Vagina (tissue), 2 donors: ENCODE measurements around the gene SRRM1. TPM values are rescaled to one million over a fixed set of nuclear protein-coding genes. Genes with fewer than 3 reads are reported as not detected.

Experiments used
- DNase-seq, 2 donors: peaks; one replicate each; pipeline ENCODE4 v3.0.0-alpha.2; 2017; ENCODE audit errors: extremely low spot score in 2 of 2
- H3K27ac ChIP-seq: fragments of 200-600 bp; sonication (generic); one replicate; pipeline ENCODE4 v1.5.1; 2019
- H3K27me3 ChIP-seq: fragments of 200-600 bp; sonication (generic); one replicate; pipeline ENCODE4 v1.5.1; 2019
- H3K36me3 ChIP-seq, 2 donors: fragments of 200-600 bp; sonication (generic); one replicate each; pipeline ENCODE4 v1.5.1; 2017 to 2019
- H3K4me1 ChIP-seq: fragments of 200-600 bp; sonication (generic); one replicate; pipeline ENCODE4 v1.5.1; 2019
- H3K4me3 ChIP-seq, 2 donors: fragments of 200-600 bp; sonication (generic); 1 replicate in 1 of 2; 2 replicates in 1 of 2; pipeline ENCODE4 v1.5.1; 2016 to 2019
- H3K9me3 ChIP-seq: fragments of 200-600 bp; sonication (generic); one replicate; pipeline ENCODE4 v1.5.1; 2019
- POLR2A ChIP-seq, 2 donors: fragments of 450-650 bp; IDR thresholded peaks; one replicate each; pipeline ENCODE4 v1.6.1; 2017; ENCODE audit warnings: antibody characterized with exemption in 2 of 2, mild to moderate bottlenecking in 2 of 2, moderate library complexity in 2 of 2
- POLR2AphosphoS5 ChIP-seq, 2 donors: sonication (generic); formaldehyde crosslinking; IDR thresholded peaks; one replicate each; pipeline ENCODE4 v1.9.0; 2017; ENCODE audit warnings: antibody characterized with exemption in 2 of 2, mild to moderate bottlenecking in 2 of 2, low read depth in 1 of 2; ENCODE audit not compliant: insufficient read depth in 1 of 2
- intact Hi-C: fragments of 100-400 bp; cut with DNase I; formaldehyde crosslinking; loops from one replicate; pipeline ENCODE4 v1.15.1; 2023
- total RNA-seq: library from RNA; depleted of rRNA; stranded (reverse); fragments of >200 nt; gene quantifications from one replicate; pipeline ENCODE4 v1.2.3, GENCODE V29; 2016
- TF ChIP-seq, protein P1 (sequence below), 3 experiments: fragments of 450-650 bp in 2 of 3; fragments of 200-600 bp in 1 of 3; sonication (generic) in 1 of 3; IDR thresholded peaks; one replicate each; pipeline ENCODE4 v1.5.1; 2017 to 2019; ENCODE audit warnings: antibody characterized with exemption in 3 of 3, mild to moderate bottlenecking in 2 of 3, moderate library complexity in 2 of 3

SRRM1 gene
- total RNA-seq, 1 donor from 2014 or later, result 93.1 TPM

DNA sequence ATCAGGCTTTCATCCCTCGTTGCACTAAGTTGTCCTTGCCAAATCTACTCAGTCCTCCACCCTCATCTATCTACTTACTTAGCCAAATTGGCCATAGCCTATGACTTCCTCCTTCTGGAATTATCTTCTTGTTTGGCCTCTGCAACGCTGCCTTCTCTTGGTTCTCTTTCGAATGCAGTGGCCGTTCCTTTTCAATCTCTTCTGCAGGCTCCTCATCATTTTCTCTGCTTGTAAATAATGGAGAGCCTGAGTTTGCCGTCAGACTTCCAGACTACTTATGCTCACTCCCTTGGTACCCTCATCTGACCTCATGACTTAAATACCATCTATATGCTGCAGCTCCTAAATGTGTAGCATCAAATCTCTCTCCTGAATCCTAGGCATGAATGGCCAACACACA is 22.4 kb upstream of the SRRM1 start:
- no peaks in the 10 kb centered on the region for H3K4me1 ChIP-seq
- no peaks in the 10 kb centered on the region for H3K36me3 ChIP-seq
- intact Hi-C loops, result no loop called here
- DNase-seq, result peak in 1 of 2 donors; percentile 13
- H3K9me3 ChIP-seq, result no peaks in the 10 kb centered on the region
- TF ChIP-seq, protein P1, sequence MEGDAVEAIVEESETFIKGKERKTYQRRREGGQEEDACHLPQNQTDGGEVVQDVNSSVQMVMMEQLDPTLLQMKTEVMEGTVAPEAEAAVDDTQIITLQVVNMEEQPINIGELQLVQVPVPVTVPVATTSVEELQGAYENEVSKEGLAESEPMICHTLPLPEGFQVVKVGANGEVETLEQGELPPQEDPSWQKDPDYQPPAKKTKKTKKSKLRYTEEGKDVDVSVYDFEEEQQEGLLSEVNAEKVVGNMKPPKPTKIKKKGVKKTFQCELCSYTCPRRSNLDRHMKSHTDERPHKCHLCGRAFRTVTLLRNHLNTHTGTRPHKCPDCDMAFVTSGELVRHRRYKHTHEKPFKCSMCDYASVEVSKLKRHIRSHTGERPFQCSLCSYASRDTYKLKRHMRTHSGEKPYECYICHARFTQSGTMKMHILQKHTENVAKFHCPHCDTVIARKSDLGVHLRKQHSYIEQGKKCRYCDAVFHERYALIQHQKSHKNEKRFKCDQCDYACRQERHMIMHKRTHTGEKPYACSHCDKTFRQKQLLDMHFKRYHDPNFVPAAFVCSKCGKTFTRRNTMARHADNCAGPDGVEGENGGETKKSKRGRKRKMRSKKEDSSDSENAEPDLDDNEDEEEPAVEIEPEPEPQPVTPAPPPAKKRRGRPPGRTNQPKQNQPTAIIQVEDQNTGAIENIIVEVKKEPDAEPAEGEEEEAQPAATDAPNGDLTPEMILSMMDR (IDR thresholded peaks at IDR 0.05), result no peak
- no peak overlapping the region for H3K4me3 ChIP-seq
- H3K27ac ChIP-seq, result no peak overlapping the region
- no peaks in the 10 kb centered on the region for H3K27me3 ChIP-seq

DNA sequence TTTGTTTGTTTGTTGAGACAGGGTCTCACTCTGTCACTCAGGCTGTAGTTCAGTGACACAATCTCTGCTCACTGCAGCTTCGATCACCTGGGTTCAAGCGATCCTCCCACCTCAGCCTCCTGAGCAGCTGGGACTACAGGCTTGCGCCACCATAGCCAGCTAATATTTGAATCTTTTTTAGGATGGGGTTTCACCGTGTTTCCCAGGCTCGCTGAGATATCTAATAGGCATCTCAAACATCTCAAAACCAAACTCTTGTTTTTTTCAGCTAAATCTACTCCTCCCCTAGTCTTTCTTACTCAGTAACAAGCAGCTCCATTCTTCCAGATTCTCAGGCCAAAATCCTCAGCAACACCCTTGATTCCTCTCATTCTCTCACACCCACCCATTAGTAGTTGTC is 22.0 kb upstream of the SRRM1 start:
- Histone ChIP-seq H3K36me3 (no peaks in the 10 kb centered on the region), H3K4me1 (no peaks in the 10 kb centered on the region), H3K4me3 (no peak overlapping the region), H3K27ac (no peak overlapping the region), H3K9me3 (no peaks in the 10 kb centered on the region), H3K27me3 (no peaks in the 10 kb centered on the region)
- intact Hi-C loops, result no loop called here
- TF ChIP-seq, protein P1 (IDR thresholded peaks at IDR 0.05), result no peak
- TF ChIP-seq POLR2A (IDR thresholded peaks at IDR 0.05), result no peak
- TF ChIP-seq POLR2AphosphoS5 (IDR thresholded peaks at IDR 0.05; ENCODE audit: insufficient read depth in 1 of 2, low read depth in 1 of 2), result no peak
- no peak for DNase-seq

DNA sequence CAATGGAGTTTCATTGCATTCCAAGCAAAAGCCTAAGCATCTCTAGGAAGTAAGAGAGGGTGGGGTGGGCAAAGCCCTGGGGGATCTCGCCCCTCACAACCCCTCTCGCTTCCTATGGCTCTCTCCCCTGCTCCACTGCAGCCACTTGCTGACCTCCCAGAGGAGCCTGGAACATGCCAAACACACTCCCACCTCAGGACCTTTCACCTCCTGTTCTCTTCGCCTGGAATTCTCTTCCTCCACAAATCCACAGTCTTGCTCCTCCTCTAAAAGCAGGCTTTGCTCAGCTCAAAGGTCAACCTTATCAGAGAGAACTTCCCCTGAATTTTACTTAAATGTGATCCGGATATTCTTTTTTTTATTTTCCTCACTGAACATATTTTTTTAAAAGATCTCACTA is 20.9 kb upstream of the SRRM1 start:
- Histone ChIP-seq H3K36me3 (no peaks in the 10 kb centered on the region), H3K4me1 (no peaks in the 10 kb centered on the region), H3K27ac (no peak overlapping the region), H3K9me3 (no peaks in the 10 kb centered on the region), H3K27me3 (no peaks in the 10 kb centered on the region), H3K4me3 (no peak overlapping the region)
- intact Hi-C loops, result no loop called here
- TF ChIP-seq POLR2AphosphoS5 (IDR thresholded peaks at IDR 0.05; ENCODE audit: insufficient read depth in 1 of 2, low read depth in 1 of 2), result no peak
- TF ChIP-seq, protein P1 (IDR thresholded peaks at IDR 0.05), result no peak
- TF ChIP-seq POLR2A (IDR thresholded peaks at IDR 0.05), result no peak
- no peak for DNase-seq

DNA sequence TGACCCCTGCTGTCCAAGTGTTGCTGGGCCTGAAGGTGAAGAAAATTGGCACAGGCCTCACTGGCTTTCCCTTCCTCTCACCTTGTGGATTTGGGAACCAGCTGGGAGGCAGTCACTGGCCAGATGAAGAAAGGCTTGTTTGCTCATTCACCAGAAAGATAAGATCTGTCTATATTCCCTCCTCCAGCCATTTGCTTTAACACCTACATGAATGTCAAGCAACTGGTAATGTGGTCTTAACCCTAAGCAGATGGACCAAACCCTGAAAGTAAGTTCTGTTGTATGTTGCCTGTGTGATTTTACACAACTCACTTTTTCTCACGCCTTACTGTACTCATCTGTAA is 10.3 kb upstream of the SRRM1 start:
- no peak for DNase-seq
- Histone ChIP-seq H3K9me3 (no peaks in the 10 kb centered on the region), H3K27ac (no peak overlapping the region), H3K4me3 (no peak overlapping the region), H3K4me1 (no peaks in the 10 kb centered on the region), H3K36me3 (no peaks in the 10 kb centered on the region), H3K27me3 (no peaks in the 10 kb centered on the region)
- TF ChIP-seq, protein P1 (IDR thresholded peaks at IDR 0.05), result no peak
- TF ChIP-seq POLR2A (IDR thresholded peaks at IDR 0.05) (no peak), POLR2AphosphoS5 (IDR thresholded peaks at IDR 0.05; ENCODE audit: insufficient read depth in 1 of 2, low read depth in 1 of 2) (no peak)
- intact Hi-C loops, result loop anchor here (10.0 kb wide), 1 partner anchor 438 kb away; no protein-coding TSS in a partner anchor

DNA sequence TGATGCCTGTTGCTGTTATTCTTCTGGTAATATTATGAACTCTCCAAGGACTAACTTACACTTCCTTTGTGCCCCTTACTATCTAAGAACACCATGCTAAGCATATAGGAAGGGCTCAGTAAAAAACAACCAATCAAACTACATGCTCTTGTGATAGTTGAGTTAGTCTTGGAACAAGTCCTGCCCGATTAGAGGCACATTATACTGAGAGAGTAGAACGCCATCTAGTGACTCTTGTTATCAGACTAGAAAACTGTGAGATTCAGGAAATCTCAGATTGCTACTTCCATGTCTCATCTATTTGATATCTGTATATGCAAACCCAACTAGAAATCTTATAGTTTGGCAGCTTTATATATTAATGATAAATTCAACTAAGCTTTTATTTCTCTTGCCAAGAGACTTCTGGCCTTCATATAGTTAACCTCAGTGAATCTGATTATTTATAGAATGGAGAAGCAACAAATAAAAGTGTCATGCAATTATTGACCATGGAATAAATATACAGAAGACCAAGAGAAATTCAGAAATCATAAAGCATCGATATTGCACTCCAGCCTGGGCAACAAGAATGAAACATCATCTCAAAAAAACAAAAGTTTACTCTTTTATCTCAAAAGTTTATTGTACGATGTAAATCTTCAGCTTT is 7.8 kb upstream of the SRRM1 start:
- Histone ChIP-seq H3K4me3 (no peak overlapping the region), H3K36me3 (no peaks in the 10 kb centered on the region), H3K9me3 (no peaks in the 10 kb centered on the region), H3K27ac (no peak overlapping the region), H3K4me1 (no peaks in the 10 kb centered on the region), H3K27me3 (no peaks in the 10 kb centered on the region)
- DNase-seq, result no peak
- no peak for TF ChIP-seq POLR2A (IDR thresholded peaks at IDR 0.05)
- peak in 1 of 2 donors; percentile 67 for TF ChIP-seq POLR2AphosphoS5 (IDR thresholded peaks at IDR 0.05; ENCODE audit: insufficient read depth in 1 of 2, low read depth in 1 of 2)
- TF ChIP-seq, protein P1 (IDR thresholded peaks at IDR 0.05), result peak in 1 of 3 experiments; percentile 40
- intact Hi-C loops, result loop anchor here (10.0 kb wide), 1 partner anchor 441 kb away; no protein-coding TSS in a partner anchor
